ENCODE data around the gene CLEC2B.

Gene CLEC2B

DNA sequence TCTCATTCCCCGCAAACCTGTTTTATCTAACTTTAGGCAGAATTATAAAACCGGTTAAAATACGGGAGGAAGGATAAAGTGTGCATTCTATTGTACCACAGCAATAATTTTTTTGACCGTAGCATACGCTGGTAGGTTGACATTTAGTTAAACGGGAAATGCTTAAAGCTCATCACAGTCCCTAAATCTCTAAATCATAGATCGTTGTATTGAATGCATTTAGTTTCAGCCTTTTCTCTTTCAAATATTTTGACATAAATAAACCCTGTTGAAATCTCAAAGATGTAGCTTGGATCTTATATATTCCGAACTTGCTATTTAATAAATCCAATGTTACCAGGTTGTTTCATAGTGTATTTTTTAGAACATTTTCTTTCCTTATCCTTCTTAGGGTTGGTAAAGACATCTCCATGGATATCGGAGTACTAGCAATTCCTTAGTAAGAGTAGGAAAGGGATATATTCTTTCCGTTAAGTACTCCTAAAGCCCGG lies 798 bp downstream of the CLEC2B start:
- no peak for DNase-seq

DNA sequence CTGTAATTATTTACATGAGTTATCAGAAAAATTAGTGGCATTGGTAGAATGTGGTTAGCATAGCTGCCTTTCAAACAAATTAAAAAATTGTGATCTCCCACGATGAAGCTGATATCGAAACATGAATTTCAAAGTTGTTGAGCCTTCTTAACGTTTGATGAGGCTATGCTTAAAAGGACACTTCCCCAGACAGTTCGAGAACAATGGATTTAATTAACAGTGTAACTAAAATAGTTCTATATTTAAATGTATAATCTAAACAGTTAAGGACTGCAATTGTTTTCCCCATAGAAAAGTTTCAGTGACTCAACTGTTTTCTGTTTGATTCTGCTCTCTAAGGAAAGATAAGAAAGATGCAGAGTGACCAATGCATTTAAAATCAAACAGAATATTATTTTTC lies 1.6 kb downstream of the CLEC2B start:
- DNase-seq = no peak

DNA sequence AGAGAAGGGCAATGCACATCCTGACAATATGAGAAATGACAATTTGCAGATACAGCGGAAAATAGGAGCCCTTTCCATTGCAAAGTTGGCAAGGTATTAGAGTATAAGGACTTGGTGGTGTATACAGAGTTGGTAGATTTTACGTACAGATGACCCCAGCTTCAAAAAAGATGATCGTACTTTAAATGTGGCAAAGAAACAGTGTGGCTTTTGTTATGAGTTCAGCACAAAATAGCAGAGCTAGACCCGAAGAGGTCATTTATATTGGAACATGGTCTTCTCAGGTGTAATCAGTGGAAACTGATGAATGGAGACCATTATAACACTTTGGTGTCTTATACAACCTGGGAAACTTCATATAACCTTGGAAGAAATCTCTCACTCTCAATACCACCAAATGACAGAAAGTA lies 2.3 kb downstream of the CLEC2B start:
- DNase-seq = no peak

DNA sequence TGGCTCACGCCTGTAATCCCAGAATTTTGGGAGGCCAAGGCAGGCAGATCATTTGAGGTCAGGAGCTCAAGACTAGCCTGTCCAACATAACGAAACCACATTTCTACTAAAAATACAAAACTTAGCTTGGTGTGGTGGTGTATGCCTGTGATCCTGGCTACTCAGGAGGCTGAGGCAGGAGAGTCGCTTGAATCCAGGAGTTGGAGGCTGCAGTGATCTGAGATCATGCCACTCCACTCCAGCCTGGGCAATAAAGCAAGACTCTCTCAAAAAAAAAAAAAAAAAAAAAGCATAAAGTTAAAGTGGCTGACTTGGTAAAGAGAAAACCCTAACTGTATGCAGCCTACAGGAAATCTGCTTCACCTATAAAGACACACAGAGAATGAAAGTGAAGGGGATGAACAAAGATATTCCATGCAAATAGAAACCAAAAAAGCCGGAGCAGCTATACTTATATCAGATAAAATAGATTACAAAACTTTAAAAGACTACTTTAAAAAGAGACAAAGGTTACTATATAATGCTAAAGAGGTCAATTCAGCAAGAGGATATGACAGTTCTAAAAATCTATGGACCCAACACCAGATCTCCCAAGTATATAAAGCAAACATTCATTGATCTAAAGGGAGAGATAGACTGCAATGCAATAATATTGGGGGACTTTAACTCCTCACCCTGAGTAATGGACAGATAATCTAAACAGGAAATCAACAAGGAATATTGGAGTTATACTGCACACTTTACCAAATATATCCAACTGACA lies 4.1 kb downstream of the CLEC2B start:
- no peak for DNase-seq

DNA sequence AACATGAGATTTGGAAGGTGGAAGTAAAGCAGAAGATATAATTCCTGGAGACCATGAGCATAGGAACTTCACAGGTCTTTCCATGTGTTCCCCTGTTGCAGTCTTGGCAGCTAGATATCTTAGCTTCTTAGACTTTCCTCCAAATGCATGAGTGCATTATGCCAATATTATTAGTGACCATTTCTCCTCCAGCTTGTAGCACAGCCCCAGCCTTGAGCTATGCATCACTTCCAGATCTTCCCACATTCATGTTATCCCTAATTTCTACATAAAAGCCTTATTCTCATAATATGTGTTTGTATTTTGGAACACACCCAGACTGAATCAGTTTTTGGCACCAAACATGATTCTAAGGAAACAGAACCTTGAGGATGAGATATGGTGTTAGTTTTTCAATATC lies 11.0 kb downstream of the CLEC2B start:
- DNase-seq = no peak

- DNase-seq = no peak
Measured at GRCh38 chr12:9856894-9857293, 12.3 kb downstream of the CLEC2B start.

- DNase-seq = no peak
Measured at GRCh38 chr12:9856151-9856550, 13.0 kb downstream of the CLEC2B start.

DNA sequence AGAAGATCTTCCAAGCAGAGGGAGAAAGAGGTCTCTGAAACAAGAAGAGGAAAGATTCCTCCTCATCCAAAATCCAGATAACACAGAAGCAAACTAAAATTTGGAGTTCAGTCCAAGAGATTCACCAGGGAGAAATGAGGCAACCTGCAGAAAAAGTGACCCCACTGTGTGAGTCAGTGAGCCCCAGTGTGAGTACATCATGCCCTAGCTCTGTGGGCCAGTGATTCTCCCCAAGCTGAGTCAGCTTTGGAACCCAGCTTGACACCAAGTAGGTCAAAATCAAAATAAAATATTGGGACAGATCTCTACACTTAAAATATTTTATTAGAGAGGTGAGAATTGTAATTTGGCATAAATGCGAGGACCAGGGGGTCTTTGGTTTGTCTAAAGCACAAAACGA lies 17.2 kb downstream of the CLEC2B start:
- no peak for DNase-seq

DNA sequence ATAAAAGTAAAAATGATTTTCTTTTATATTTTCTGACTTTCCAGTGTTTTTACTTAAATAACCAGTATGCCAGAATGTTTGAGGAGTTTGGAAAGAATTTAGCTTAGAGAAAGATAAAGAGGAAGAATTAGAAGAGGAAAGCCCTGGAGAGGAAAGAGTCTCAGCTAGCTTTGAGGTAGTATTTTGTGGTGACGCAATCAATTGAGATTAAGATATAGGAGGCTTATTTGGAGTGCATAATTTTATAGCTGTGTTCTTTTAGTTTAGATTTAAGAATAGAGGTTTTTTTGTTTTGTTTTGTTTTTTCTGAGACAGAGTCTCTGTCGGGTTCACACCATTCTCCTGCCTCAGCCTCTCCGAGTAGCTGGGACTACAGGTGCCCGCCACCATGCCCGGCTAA lies 18.1 kb downstream of the CLEC2B start:
- no peak for DNase-seq

DNA sequence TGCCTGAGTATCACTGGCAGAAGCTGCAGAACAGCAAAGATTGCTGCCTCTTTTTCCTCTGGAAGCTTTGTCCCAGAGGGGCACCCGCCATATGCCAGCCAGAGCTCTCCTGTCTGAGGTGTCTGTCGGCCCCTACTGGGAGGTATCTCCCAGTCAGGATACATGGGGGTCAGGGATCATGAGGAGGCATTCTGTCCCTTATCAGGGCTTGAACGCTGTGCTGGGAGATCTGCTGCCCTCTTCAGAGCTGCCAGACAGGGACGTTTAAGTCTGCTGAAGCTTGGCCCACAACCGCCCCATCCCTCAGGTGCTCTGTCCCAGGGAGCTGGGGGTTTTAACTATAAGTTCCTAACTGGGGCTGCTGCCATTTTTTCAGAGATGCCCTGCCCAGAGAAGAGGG lies 20.3 kb downstream of the CLEC2B start:
- DNase-seq = no peak

GRCh38 chr12:9843407-9843806 lies 25.7 kb downstream of the CLEC2B start:
- DNase-seq = no peak

DNA sequence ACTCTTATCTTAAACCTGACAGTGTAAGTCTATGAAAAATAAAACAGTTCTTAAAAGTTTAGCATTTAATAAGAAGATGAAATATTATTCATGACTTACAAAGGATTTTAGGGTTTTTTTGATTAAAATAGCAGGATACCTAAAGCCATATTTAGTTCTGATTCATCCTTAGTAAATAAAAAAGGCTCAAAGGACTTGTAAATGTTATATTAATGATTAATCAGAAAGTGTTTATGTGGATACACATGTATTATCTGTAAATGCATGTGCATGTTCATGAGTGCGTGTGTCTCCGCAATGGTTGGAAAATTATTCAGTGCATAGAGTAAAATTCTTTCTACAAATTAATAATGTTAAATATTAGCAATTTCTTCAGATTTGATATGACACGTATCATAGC lies 37.4 kb downstream of the CLEC2B start:
- DNase-seq = no peak

- no peak for DNase-seq
Measured at GRCh38 chr12:9829982-9830381, 39.2 kb downstream of the CLEC2B start.

DNA sequence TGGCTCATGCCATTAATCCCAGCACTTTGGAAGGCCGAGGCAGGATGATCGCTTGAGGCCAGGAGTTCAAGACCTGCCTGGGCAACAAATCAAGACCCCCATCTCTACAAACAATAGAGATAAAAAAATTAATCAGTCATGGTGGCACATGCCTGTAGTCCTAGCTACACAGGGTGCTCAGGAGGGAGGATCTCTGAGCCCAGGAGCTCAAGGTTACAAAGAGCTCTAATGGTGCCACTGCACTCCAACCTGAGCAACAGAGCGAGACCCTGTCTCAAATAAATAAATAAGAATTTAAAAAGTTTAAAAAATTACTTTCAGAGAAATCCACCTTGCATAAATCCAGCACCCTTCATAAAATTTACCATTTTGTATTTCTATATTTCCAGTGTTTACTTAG lies 39.7 kb downstream of the CLEC2B start:
- DNase-seq = no peak

DNA sequence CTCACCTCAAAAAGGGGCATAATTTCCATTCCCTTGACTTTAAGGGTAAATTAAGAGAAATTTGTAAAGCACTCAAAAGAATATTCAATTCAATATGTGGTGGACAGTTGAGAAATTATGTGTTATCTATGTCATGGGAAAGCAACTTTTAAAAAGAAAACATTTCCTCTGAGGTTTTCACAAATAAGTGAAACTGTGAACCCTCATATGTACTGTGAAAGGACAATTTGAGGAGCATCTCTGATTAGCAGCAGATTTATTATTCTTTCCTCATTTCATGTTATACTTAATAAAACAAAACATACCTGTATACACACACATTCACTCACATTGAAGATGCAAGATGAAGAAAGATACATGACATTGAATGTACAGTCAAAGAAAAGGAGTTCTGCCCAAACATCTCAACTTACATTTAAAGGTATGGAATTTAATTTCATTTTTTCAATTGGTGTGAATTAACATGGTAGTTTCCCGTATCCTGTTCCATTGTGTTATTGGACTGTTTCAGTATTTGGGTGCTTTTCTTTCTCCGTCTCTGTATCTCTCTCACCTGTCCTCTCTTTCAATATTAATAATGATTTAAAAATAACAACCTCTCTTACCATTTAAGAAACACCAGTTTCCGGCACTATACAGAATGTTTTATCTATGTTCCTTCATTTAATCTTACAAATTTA lies 41.8 kb downstream of the CLEC2B start, which contains the start of gene KLRF1:
Gene KLRF1 (plus strand): TSS at position 273 of the 680 bp plus-strand sequence. CDS start 64 bp downstream, at position 337.
- no peak for DNase-seq

DNA sequence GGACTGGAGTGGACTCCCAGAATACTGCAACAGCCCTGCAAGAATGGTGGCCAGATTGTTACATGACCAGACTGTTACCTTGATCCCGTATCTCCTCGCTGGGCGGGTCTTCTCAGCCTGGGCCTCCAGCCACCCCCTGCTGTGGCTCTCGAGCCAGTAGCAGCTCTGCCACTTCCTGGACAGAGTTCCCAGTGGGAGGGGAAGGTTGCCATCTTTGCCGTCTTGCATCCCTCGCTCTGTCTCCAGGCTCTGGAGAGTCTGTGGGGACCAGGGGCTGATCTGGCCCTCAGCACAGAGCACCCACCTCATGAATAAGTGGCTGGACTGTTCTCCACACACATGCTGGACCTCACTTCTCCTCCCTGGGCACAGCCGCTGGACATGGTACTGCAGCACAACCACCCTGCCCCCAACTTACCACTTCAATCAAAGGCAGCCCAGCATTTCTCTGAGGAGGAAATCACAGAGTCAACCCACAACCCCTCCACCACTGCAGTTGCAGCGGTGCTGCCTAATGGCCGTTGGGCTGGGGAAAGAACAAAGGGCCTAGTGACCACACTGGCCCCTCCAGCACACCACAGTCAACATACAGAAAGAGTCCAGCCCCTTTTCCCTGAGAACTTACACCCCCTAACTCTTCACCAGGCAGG lies 48.7 kb downstream of the CLEC2B start:
- DNase-seq = no peak

- DNase-seq = no peak
Measured at GRCh38 chr12:9813821-9814798, 55.0 kb downstream of the CLEC2B start.

DNA sequence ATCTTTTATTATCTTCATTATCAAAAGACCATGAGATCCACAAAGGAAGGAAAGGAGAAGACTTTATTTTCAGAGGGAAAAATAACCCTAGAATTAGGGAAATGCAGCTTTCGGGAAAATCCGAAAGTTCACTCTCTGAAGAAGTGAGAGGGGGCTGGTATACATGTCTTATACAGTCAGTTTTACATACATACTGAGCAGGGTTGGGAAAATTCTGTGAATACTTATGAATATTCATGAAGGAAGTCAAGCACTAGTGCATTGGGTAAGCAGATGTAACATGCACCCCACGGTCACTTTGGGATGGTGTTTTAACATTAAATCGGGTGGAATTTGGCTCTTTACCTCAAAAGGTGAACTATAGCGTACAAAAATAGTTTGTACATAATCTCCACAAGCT lies 57.5 kb downstream of the CLEC2B start:
- DNase-seq = no peak

- peak; percentile 8 for DNase-seq
Measured at GRCh38 chr12:9810671-9811070, 58.5 kb downstream of the CLEC2B start.

GRCh38 chr12:9809866-9810265 lies 59.3 kb downstream of the CLEC2B start:
- DNase-seq = no peak

GRCh38 chr12:9809338-9809737 lies 59.8 kb downstream of the CLEC2B start:
- DNase-seq = no peak

GRCh38 chr12:9808504-9808903 lies 60.6 kb downstream of the CLEC2B start:
- no peak for DNase-seq

DNA sequence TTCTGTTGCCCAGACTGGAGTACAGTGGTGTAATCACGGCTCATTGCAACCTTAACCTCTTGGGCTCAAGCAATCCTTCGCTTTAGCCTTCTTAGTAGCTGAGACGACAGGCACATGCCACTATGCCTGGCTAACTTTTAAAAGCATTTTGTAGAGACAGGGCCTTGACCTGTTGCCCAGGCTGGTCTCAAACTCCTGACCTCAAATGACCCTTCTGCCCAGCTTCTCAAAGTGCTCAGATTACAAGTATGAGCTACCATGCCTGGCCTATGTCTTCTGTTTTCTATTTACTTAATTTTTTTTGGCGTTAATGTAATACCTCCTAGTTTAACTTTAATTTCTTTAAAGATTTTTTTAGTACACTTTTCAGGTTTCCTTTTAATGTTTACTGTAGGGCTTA lies 62.4 kb downstream of the CLEC2B start:
- DNase-seq = no peak
